ENCODE data around the gene TATDN3.
"Not testable (repeated sequence)": the region's sequence is repeated elsewhere in the genome, so short reads cannot be mapped to it uniquely, and the experiment has no call there.

Gene TATDN3, protein sequence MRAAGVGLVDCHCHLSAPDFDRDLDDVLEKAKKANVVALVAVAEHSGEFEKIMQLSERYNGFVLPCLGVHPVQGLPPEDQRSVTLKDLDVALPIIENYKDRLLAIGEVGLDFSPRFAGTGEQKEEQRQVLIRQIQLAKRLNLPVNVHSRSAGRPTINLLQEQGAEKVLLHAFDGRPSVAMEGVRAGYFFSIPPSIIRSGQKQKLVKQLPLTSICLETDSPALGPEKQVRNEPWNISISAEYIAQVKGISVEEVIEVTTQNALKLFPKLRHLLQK

GRCh38 chr1:212791676-212792395 is at the start of gene TATDN3, which contains the start of gene NSL1:
TSS of gene TATDN3 (plus strand) at chr1:212791894. CDS start at chr1:212791922, 28 bp downstream.
TSS of gene NSL1 (minus strand) at chr1:212791777. CDS start at chr1:212791763, 14 bp downstream.
- DNase-seq: peak; percentile 92

DNA sequence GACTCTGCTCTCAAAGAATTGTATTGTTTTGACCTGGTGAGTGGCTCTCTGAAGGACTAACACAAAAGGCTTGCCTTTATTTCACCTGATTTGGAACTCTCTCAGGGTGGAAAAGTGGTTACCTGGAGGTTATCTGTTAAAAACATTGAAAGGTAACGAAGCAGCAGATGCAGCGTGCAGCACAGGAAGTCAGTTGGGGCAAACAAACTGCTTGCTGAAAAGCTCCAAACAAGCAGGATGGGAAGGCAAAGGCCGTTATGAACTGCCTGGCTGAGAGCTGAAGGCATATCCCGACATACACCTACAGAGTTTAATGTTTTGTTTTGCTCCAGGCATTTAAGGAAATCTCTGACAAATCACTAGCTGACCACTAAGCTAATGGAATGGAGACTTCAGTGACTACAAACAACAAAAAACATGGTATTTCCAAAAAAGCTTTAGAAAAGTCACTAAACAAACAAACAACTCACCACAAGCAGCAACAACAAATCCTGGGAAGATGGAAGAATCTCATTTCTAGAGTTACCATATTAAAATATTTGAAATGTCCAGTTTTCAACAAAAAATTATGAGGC is 47.7 kb upstream of the TATDN3 start:
- no peak for DNase-seq

DNA sequence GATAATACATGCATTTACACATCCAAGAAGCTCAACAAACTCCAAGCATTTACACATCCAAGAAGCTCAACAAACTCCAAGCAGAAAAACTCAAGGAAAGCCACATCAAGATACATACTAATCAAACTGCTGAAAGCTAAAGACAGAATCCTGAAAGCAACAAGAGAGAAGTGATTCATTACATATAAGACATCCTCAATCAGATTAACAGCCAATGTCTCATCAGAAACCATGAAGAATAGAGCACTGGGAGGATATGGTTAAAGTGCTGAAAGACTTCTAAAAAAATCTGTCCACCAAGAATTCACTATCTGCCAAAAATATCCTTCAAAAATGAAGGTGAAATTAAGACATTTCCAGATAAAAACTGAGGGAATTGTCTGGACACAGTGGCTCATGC is 46.4 kb upstream of the TATDN3 start:
- no peak for DNase-seq

DNA sequence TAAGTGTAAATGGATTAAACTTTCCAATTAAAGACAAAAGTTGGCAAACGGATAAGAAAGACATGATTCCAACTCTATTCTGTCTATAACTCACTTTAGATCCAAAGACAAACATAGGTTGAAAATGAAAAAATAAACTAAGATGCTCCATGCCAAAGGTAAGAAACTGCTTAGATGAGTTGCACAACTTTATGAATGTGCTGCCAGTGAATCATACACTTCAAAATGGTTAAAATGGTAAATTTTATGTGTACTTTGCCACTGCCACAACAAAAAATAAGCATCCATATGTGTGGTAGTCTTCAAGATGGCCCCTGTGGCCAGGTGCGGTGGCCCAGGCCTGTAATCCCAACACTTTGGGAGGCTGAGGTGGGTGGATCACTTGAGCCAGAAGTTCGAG is 45.1 kb upstream of the TATDN3 start:
- no peak for DNase-seq

DNA sequence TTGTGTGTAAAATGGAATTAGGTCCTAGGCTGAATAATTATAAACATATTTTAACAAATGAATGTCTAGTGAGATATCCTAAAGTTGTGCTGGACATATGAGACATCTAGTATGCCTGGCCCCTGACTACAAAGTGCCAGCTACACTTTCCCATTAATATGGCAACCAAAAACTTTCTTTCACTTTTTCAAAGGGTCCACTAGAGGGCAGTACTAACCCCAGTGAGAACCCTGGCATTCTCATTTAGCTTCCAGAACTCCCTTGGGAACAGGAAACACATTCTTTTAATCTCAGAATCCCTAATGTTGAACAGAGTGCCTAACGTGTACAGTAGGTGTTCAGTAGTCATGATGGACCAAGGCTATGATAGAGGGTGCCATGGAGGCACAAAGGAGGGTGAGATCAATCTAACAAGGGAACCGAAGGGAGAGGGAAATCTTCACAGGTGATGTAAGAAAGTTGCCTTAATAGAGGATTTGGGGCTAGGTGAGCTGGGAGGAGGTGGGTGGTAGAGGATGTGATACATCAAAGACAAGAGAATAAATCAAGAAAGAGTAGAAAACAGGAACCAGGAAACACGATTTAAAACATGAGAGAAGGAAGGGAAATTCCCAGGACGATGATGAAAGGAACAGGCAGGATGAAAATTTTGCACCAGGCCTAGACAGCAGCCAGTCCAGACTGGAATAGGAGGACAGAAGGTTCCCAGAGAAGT is 41.7 kb upstream of the TATDN3 start:
- no peak for DNase-seq

GRCh38 chr1:212752252-212752933 is 39.3 kb upstream of the TATDN3 start:
- no peak for DNase-seq

DNA sequence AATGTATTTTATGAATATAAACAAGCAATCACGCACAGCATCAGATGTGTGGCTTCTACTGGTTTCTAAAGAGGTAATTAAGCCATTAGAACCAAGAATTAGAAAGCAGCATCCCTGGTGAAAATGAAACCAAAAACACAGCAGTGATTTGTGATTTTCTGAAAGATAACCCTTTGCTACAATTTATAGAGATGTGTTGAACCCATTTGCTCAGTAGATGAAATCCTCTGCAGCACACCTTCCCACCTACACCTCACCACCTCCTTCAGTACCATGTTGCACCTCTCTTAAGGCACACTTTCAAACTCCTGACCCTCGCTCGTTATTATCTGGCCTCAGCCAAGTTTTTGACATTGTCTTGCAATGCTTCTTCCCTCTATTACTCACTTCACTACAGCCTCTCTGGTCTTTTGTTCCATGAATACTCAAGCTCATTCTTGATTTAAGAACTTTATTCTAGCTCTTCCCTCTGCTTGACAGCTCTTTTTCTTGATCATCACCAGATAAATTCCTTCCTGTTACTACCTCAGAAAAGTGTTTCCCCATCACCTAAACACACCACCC is 38.7 kb upstream of the TATDN3 start:
- DNase-seq: no peak

DNA sequence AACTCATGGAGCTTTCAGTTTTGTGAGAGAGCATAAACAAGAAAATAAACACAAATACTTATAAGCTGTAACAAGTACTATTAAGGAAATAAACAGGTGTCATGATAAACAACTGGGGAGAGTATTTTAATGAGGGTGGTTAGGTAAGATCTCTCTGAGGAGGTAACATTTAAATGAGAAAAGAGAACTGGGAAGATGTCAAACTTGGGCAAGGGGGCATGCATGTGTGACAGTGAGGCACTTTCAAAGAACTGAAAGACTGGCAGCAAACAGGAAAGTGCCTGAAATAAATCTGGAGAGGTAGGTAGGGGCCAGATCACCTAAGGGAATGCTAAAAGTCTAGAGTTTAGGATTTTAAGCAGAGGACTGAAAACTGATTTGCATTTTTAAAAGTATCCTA is 37.9 kb upstream of the TATDN3 start:
- no peak for DNase-seq

DNA sequence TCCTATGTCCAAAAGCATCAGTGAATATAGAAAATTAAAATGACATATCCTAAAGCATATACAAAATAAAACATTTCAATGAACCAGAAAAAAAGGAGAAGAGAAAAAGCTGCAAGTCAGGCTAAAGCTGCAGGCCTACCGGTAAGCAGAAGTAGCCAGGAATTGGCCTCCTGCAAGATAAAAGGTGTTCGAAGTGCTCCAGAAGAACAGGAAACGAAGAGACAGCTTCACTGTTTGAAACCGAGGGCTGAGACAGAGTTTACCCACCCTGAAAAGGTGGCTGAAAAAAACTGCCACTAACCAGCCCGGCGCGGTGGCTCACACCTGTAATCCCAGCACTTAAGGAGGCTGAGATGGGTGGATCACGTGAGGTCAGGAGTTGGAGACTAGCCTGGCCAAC is 37.5 kb upstream of the TATDN3 start:
- DNase-seq: no peak

DNA sequence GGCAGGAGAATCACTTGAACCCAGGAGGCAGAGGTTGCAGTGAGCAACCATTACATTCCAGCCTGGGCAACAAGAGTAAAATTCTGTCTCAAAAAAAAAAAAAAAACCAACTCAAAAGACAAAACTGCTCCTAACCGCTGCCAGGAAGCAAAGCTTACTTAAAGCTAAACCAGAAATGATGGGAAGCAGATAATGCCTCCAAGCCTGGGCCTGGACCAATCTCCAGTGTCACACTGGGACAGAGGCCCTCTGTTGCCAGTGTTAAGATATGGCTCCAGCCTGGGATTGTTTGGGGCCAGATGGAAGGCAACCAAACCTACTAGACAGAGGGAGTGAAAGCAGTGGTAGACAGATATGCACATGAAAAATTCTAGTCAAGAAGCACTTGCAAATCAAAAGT is 37.0 kb upstream of the TATDN3 start:
- no peak for DNase-seq

DNA sequence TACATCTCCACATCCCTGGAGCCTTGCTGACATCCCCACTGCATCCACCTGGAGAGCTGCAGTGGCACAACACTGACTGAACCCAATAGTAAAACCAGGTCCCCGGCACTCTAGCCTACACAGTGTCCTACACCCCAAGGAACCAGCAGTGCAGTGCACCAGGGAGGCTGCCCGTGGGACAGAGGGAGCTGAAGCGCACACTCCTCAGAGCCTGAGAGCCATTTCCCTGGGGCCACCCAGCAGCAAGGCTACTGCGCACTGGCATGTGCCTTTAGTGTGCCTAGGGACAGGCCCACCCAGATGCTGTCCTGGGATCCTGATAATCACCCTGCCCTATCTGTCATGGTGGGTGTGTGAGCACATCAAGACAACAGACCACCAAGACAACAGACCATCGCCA is 32.0 kb upstream of the TATDN3 start:
- DNase-seq: no peak

DNA sequence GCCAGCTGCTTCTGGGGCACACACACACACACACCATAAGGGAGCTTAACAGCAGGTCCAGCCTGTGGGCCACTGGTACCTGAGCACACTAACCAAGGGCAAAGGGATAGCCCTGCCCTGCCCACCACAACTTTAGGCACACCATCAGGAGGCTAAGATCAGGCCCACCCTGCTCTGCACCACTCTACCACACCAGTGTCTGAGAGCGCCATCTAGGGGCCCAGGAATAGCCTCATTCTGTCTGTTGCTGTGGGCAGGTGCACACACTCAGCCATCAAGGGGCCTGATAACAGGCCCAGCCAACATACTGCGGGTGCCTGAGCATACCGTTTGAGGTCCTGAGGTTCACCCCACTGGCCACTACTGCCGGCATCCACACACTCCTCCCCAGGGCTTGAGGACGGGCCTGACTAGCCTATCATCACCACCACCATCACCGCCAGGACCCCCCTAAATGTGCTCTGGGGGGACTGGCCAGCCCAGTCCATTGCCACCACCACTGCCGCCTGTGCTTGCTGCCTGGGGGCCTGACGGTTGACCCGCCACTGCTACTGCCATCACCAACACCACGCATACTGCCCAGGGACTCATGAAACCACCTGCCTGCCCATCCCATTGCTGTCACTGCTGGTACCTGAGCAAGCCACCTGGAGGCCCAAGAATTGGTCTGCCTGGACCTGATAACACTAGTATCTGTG is 31.4 kb upstream of the TATDN3 start:
- DNase-seq: peak; percentile 70

DNA sequence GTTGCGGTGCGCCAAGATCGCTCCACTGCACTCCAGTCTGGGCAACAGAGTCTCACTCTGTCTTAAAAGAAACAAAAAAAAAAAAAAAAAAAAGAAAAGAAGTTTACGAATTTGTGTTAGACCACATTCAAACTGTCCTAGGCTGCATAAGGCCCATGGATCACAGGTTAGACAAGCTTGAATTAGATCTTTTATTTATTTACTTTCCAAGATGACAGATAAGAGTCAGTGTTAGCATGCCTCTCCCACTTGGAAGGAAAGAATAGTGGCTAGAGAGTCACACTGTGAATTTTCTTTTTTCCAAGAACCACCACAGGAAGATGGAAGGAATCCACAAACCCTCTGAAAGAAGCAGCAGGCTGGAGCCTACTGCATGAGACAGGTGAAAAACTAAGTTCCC is 29.5 kb upstream of the TATDN3 start:
- no peak for DNase-seq

DNA sequence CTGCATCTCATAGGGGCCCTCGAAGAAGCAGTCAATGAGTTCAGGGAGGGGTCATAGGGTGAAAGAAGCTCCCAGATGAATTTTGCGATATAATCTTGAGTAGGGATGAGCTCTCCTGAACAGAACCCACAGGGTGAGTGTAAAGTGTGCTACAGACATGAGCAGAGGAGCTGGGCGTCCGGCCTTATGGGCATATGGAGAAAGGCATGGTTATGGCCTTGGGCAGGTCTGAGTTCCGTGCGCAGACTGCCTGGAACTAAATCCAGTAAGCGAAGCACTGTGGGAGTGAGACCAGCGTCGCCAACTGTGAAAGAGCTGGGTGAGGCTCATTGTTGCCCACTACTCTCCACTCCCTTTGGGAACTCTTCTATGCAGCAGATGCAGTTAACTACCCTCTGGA is 28.9 kb upstream of the TATDN3 start:
- no peak for DNase-seq

GRCh38 chr1:212764718-212765281 is 26.9 kb upstream of the TATDN3 start:
- DNase-seq: not testable (repeated sequence)

DNA sequence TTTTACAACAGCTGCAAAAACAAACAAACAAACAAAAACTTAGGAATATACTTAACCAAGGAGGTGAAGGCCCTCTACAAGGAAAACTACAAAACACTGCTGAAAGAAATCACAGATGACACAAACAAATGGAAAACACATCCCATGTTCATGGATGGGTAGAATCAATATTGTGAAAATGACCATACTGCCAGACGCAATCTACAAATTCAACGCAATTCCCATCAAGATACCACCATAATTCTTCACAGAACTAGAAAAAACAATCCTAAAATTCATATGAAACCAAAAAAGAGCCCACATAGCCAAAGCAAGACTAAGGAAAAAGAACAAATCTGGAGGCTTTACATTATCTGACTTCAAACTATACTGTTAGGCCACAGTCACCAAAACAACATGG is 24.9 kb upstream of the TATDN3 start:
- not testable (repeated sequence) for DNase-seq

- DNase-seq: no peak
Measured at GRCh38 chr1:212769459-212770167, 22.1 kb upstream of the TATDN3 start.

GRCh38 chr1:212771341-212771740 is 20.4 kb upstream of the TATDN3 start:
- DNase-seq: no peak

DNA sequence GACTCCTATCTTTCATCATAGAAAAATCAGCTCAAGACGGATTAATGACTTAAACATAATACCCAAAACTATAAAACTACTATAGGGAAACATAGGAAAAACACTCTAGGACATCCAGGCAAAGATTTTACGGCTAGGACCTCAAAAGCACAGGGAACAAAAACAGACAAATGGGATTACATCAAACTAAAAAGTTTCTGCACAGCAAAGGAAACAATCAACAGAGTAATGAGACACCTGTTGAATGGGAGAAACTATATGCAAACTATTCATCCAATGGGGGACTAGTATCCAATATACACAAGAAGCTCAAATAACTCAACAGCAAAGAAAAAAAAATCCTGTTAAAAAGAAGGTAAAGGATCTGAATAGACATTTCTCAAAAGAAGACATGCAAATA is 18.7 kb upstream of the TATDN3 start:
- DNase-seq: no peak

DNA sequence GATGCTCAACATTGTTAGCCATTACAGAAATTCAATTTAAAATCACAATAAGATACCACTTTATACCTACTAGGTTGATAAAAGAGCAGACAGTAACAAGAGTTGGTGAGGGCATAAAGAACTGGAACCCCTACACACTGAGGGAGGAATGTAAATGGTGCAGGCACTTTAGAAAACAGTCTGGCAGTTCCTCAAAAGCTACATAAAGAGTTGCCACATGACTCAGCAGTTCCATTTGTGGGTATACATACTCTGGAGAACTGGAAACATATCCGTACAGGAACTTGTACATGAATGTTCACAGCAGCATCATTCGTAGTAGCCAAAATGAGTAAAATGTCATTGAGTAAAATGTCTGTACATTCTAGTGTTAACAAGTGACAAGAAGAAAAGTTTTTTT is 17.1 kb upstream of the TATDN3 start:
- DNase-seq: no peak

GRCh38 chr1:212775241-212775640 is 16.5 kb upstream of the TATDN3 start:
- DNase-seq: no peak
